ENCODE results near the gene ENTPD8.
"Not testable (repeated sequence)": the region's sequence is repeated elsewhere in the genome, so short reads cannot be mapped to it uniquely, and the experiment has no call there.

Gene ENTPD8

DNA sequence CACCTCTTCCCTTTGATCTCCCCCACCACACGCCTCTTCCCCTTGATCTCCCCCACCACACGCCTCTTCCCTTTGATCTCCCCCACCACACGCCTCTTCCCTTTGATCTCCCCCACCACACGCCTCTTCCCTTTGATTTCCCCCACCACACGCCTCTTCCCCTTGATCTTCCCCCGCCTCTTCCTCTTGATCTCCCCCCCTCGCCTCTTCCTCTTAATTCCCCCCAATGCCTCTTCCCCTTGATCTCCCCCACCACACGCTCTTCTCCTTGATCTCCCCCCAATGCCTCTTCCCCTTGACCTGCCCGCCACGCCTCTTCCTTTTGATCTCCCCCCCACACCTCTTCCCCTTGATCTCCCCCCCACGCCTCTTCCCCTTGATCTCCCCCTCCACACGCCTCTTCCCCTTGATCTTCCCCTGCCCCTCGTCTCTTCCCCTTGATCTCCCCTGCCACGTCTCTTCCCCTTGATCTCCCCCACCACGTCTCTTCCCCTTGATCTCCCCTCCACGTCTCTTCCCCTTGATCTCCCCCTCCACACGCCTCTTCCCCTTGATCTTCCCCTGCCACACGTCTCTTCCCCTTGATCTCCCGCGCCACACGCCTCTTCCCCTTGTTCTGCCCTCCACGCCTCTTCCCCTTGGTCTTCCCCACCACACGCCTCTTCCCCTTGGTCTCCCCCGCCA is 9.5 kb upstream of the ENTPD8 start:
- H3K4ac ChIP-seq (ENCODE audit: low read depth in 1 of 2, low read length in 2 of 2); H3K4me3 ChIP-seq (ENCODE audit: insufficient read depth in 1 of 2, low read depth in 1 of 2, low read length in 2 of 2); H2BK5ac ChIP-seq (ENCODE audit: low read depth, low read length, poor library complexity, severe bottlenecking); H3K9ac ChIP-seq (ENCODE audit: low read length); H4K91ac ChIP-seq (ENCODE audit: low read length); H3K18ac ChIP-seq (ENCODE audit: low read depth in 1 of 2, low read length in 2 of 2); H3K14ac ChIP-seq (ENCODE audit: low read length in 2 of 2); H2BK15ac ChIP-seq (ENCODE audit: low read depth, poor library complexity, severe bottlenecking); H2AFZ ChIP-seq (ENCODE audit: low read depth, low read length); H3K4me2 ChIP-seq (ENCODE audit: low read length, poor library complexity, severe bottlenecking); H2BK120ac ChIP-seq (ENCODE audit: low read depth, low read length); H3K9me3 ChIP-seq (ENCODE audit: control insufficient read depth, low read length); H2AK5ac ChIP-seq (ENCODE audit: low read length, severe bottlenecking); H3K27ac ChIP-seq (ENCODE audit: low read length, poor library complexity, severe bottlenecking); H2BK12ac ChIP-seq (ENCODE audit: low read length in 2 of 2); DNase-seq; H3K23ac ChIP-seq (ENCODE audit: low read length in 2 of 2); H3K27me3 ChIP-seq (ENCODE audit: control insufficient read depth in 1 of 2, insufficient read depth in 1 of 2, low read length in 2 of 2); H4K8ac ChIP-seq (ENCODE audit: low read length): not testable (repeated sequence)
- Histone ChIP-seq H3K36me3 (ENCODE audit: control insufficient read depth in 1 of 2, insufficient read depth in 2 of 2, low read depth in 1 of 2, low read length in 2 of 2) (peaks cover 16 to 72% of the 10 kb centered on the region in 2 experiments), H3K79me1 (replicated peaks; ENCODE audit: low read length, poor library complexity, severe bottlenecking) (peaks cover 11% of the 10 kb centered on the region), H3K4me1 (ENCODE audit: control insufficient read depth, insufficient read depth, low read depth, low read length) (peaks cover 29% of the 10 kb centered on the region)
- 97% methylated on average over 21 of the region's 24 CpGs for WGBS

DNA sequence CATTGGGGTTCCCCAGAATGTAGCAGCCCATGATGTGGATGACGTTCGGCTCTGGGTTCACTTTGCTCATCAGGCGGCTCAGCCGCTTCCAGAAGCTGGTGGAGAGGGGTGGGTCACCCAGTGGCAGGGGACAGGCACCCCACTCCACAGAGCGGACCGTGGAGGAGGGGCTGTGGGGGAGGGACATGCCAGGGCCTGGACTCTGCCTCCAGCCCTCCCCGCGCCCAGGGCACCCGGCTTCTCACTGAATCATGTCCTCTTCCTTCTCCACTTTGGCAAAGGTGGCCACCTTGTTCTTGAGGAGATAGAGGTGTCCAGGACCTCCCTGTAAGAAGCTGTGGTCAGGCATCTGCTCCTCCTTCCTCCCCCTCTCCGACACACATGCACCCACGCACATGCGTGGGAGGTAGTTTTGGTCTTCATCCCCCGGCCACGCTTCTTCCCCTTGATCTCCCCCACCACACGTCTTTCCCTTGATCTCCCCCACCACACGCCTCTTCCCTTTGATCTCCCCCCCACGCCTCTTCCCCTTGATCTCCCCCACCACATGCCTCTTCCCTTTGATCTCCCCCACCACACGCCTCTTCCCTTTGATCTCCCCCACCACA is 8.9 kb upstream of the ENTPD8 start:
- H3K23ac ChIP-seq (ENCODE audit: low read length in 2 of 2): no peak overlapping the region
- DNase-seq: no peak
- H3K18ac ChIP-seq (ENCODE audit: low read depth in 1 of 2, low read length in 2 of 2): no peak overlapping the region
- H3K14ac ChIP-seq (ENCODE audit: low read length in 2 of 2): no peak overlapping the region
- H4K8ac ChIP-seq (ENCODE audit: low read length): no peak overlapping the region
- H3K27me3 ChIP-seq (ENCODE audit: control insufficient read depth in 1 of 2, insufficient read depth in 1 of 2, low read length in 2 of 2): no peaks in the 10 kb centered on the region
- H3K9me3 ChIP-seq (ENCODE audit: control insufficient read depth, low read length): no peaks in the 10 kb centered on the region
- H2BK5ac ChIP-seq (ENCODE audit: low read depth, low read length, poor library complexity, severe bottlenecking): no peak overlapping the region
- H2BK15ac ChIP-seq (ENCODE audit: low read depth, poor library complexity, severe bottlenecking): no peak overlapping the region
- H2AK5ac ChIP-seq (ENCODE audit: low read length, severe bottlenecking): no peak overlapping the region
- no peak overlapping the region for H3K9ac ChIP-seq (ENCODE audit: low read length)
- H2BK120ac ChIP-seq (ENCODE audit: low read depth, low read length): no peak overlapping the region
- H3K4me1 ChIP-seq (ENCODE audit: control insufficient read depth, insufficient read depth, low read depth, low read length): peaks cover 26% of the 10 kb centered on the region
- peaks cover 11% of the 10 kb centered on the region for H3K79me1 ChIP-seq (replicated peaks; ENCODE audit: low read length, poor library complexity, severe bottlenecking)
- peaks cover 12 to 65% of the 10 kb centered on the region in 2 experiments for H3K36me3 ChIP-seq (ENCODE audit: control insufficient read depth in 1 of 2, insufficient read depth in 2 of 2, low read depth in 1 of 2, low read length in 2 of 2)
- no peak overlapping the region for H3K27ac ChIP-seq (ENCODE audit: low read length, poor library complexity, severe bottlenecking)
- no peak overlapping the region for H3K4me2 ChIP-seq (ENCODE audit: low read length, poor library complexity, severe bottlenecking)
- no peak overlapping the region for H2AFZ ChIP-seq (ENCODE audit: low read depth, low read length)
- no peak overlapping the region for H3K4ac ChIP-seq (ENCODE audit: low read depth in 1 of 2, low read length in 2 of 2)
- H4K91ac ChIP-seq (ENCODE audit: low read length): no peak overlapping the region
- WGBS: 92% methylated on average over 15 of the region's 18 CpGs
- no peak overlapping the region for H3K4me3 ChIP-seq (ENCODE audit: insufficient read depth in 1 of 2, low read depth in 1 of 2, low read length in 2 of 2)
- no peak overlapping the region for H2BK12ac ChIP-seq (ENCODE audit: low read length in 2 of 2)

DNA sequence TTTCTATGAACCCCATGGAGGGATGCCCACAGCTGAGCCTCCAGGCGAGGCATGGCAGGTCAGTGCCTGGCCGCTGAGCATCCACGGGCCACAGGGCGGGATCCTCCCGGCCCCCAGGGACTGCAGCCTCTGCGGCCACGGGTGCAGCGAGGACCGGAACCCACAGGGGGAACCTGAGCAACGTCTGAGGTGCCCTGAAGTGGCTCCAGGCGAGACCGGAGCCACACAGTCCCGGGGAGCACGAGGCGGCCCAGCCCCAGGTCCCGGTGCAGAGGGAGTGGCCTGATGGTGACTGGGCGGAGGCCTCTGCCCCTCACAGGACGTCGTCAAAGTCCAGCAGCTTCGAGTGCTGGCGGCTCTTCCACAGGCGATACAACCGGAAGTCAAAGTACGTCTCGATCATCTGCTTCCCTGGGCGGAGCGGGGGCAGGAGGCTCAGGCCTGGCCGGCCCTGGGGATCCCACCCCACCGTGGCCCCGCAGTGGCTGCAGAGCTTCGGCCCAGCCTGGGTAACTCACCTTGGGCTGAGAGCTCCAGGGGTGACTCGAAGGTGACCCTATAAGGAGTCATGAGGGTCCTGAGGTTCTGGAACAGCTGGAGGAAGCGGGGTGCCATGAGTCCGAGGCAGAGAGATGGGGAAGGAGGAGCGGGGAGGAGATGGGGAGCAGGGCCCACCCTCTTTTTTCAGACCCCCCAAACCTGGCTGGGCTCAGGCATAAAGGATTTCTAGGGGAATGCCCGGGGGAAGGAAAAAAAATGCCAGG is 8.1 kb upstream of the ENTPD8 start:
- Histone ChIP-seq H3K14ac (ENCODE audit: low read length in 2 of 2) (no peak overlapping the region), H4K91ac (ENCODE audit: low read length) (no peak overlapping the region), H3K4me3 (ENCODE audit: insufficient read depth in 1 of 2, low read depth in 1 of 2, low read length in 2 of 2) (no peak overlapping the region), H3K9me3 (ENCODE audit: control insufficient read depth, low read length) (no peaks in the 10 kb centered on the region), H3K27ac (ENCODE audit: low read length, poor library complexity, severe bottlenecking) (no peak overlapping the region), H3K9ac (ENCODE audit: low read length) (no peak overlapping the region), H2BK12ac (ENCODE audit: low read length in 2 of 2) (no peak overlapping the region), H3K27me3 (ENCODE audit: control insufficient read depth in 1 of 2, insufficient read depth in 1 of 2, low read length in 2 of 2) (no peaks in the 10 kb centered on the region), H3K79me1 (replicated peaks; ENCODE audit: low read length, poor library complexity, severe bottlenecking) (peaks cover 8% of the 10 kb centered on the region), H2BK5ac (ENCODE audit: low read depth, low read length, poor library complexity, severe bottlenecking) (no peak overlapping the region), H3K4me1 (ENCODE audit: control insufficient read depth, insufficient read depth, low read depth, low read length) (peaks cover 18% of the 10 kb centered on the region), H4K8ac (ENCODE audit: low read length) (no peak overlapping the region), H3K18ac (ENCODE audit: low read depth in 1 of 2, low read length in 2 of 2) (no peak overlapping the region), H2AK5ac (ENCODE audit: low read length, severe bottlenecking) (no peak overlapping the region), H3K36me3 (ENCODE audit: control insufficient read depth in 1 of 2, insufficient read depth in 2 of 2, low read depth in 1 of 2, low read length in 2 of 2) (peaks cover 12 to 58% of the 10 kb centered on the region in 2 experiments), H3K23ac (ENCODE audit: low read length in 2 of 2) (no peak overlapping the region), H3K4me2 (ENCODE audit: low read length, poor library complexity, severe bottlenecking) (no peak overlapping the region), H2AFZ (ENCODE audit: low read depth, low read length) (no peak overlapping the region), H2BK15ac (ENCODE audit: low read depth, poor library complexity, severe bottlenecking) (no peak overlapping the region), H2BK120ac (ENCODE audit: low read depth, low read length) (no peak overlapping the region), H3K4ac (ENCODE audit: low read depth in 1 of 2, low read length in 2 of 2) (no peak overlapping the region)
- no peak for DNase-seq
- 93% methylated on average over 34 of the region's 36 CpGs for WGBS

- H2BK120ac ChIP-seq (ENCODE audit: low read depth, low read length): no peak overlapping the region
- 94% methylated on average over 16 of the region's 16 CpGs for WGBS
Measured at GRCh38 chr9:137448602-137448962, 7.4 kb upstream of the ENTPD8 start.

More at GRCh38 chr9:137448602-137448962, 7.4 kb upstream of the ENTPD8 start:
- no peaks in the 10 kb centered on the region for H3K9me3 ChIP-seq (ENCODE audit: control insufficient read depth, low read length)
- H2BK12ac ChIP-seq (ENCODE audit: low read length in 2 of 2): no peak overlapping the region
- no peak overlapping the region for H3K18ac ChIP-seq (ENCODE audit: low read depth in 1 of 2, low read length in 2 of 2)
- no peak overlapping the region for H3K9ac ChIP-seq (ENCODE audit: low read length)
- DNase-seq: no peak
- H2BK15ac ChIP-seq (ENCODE audit: low read depth, poor library complexity, severe bottlenecking): no peak overlapping the region
- no peak overlapping the region for H3K4me2 ChIP-seq (ENCODE audit: low read length, poor library complexity, severe bottlenecking)
- H4K91ac ChIP-seq (ENCODE audit: low read length): no peak overlapping the region
- no peak overlapping the region for H3K4ac ChIP-seq (ENCODE audit: low read depth in 1 of 2, low read length in 2 of 2)
- H3K79me1 ChIP-seq (replicated peaks; ENCODE audit: low read length, poor library complexity, severe bottlenecking): peaks cover 8% of the 10 kb centered on the region
- H2BK5ac ChIP-seq (ENCODE audit: low read depth, low read length, poor library complexity, severe bottlenecking): no peak overlapping the region
- H2AFZ ChIP-seq (ENCODE audit: low read depth, low read length): no peak overlapping the region
- no peak overlapping the region for H3K14ac ChIP-seq (ENCODE audit: low read length in 2 of 2)
- H3K4me3 ChIP-seq (ENCODE audit: insufficient read depth in 1 of 2, low read depth in 1 of 2, low read length in 2 of 2): no peak overlapping the region
- no peak overlapping the region for H4K8ac ChIP-seq (ENCODE audit: low read length)
- H2AK5ac ChIP-seq (ENCODE audit: low read length, severe bottlenecking): no peak overlapping the region
- no peaks in the 10 kb centered on the region for H3K27me3 ChIP-seq (ENCODE audit: control insufficient read depth in 1 of 2, insufficient read depth in 1 of 2, low read length in 2 of 2)
- H3K4me1 ChIP-seq (ENCODE audit: control insufficient read depth, insufficient read depth, low read depth, low read length): peaks cover 14% of the 10 kb centered on the region
- H3K36me3 ChIP-seq (ENCODE audit: control insufficient read depth in 1 of 2, insufficient read depth in 2 of 2, low read depth in 1 of 2, low read length in 2 of 2): peaks cover 12 to 55% of the 10 kb centered on the region in 2 experiments
- H3K23ac ChIP-seq (ENCODE audit: low read length in 2 of 2): no peak overlapping the region
- no peak overlapping the region for H3K27ac ChIP-seq (ENCODE audit: low read length, poor library complexity, severe bottlenecking)

All from mesenchymal stem cell (in vitro differentiated cells and primary cell).